HG02884 (cell line): Measurements from ENCODE around the gene NUB1.

ENCODE experiments used
- ATAC-seq: cut with Tn5 transposase; IDR thresholded peaks from one replicate; pipeline ENCODE4 v1.9.1; 2021; ENCODE audit warnings: mild to moderate bottlenecking, moderate library complexity; ENCODE audit not compliant: unreplicated experiment

NUB1 gene

DNA sequence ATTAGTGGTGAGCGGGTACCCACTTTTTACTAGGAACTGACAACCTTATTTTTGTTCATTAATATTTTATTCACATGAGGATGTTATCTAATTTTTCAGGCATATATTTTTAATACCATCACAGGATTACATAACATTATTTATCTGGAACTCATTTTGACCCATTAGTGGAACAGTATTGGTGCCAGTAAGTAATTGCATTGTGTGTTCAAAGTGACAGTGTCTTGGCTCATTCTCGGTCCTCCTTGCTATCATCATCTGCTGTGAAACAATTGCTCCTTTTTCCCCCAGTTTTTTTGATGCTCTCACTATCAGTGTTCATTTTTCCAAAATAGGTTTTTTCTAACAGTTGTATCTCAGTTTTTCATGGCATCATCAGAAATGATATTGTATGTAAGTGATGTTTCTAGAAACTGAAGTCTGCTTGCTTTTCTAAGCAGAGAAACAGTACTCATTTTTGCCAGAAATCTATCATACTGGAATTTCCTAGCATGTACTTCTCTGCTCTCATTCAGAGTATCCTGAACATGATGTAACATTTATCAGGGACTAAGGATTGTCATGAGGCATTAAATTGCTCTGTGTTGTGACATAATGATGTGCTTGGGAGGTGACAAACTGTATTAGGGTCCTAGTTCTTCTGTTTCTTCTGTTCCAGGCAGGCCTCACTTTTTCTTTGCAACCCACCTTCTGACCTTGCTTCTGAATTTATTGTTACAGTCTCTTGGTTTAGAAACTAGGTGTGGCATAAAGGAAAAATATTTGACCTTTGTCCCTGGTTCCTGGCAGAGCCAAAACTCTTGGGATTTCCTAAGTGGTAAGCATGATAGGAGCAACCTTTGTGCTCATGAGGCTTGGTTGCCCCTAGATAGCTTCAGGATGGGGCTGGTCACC is 4.2 kb downstream of the NUB1 start:
- ATAC-seq, result no peak

DNA sequence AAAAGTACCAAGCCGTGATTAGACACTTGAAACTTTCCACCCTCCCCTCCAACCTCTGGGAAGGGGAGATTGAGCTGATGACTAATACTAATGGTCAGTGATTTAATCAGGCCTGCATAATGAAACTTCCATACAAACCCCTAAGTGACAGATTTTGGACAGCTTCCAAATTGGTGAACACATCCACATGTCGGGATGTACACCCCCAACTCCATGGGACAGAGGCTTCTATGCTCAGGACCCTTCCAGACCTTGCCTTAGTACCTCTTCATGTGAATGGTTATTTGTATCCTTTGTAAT is 4.8 kb downstream of the NUB1 start:
- no peak for ATAC-seq

DNA sequence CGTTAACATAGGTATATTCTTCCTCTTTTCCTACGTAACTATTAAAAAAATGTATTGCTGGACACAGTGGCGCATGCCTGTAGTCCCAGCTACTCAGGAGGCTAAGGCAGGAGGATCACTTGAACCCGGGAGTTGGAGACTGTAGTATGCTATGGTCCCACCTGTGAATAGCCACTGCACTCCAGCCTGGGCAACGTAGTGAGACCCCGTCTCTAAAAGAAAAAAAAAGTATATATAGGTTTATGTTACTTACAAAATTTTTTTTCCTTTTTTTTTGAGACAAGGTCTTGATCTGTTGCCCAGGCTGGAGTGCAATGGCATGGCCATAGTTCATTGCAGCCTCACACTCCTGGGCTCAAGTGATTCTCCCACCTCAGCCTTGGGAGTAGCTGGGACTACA is 5.6 kb downstream of the NUB1 start:
- ATAC-seq, result no peak

DNA sequence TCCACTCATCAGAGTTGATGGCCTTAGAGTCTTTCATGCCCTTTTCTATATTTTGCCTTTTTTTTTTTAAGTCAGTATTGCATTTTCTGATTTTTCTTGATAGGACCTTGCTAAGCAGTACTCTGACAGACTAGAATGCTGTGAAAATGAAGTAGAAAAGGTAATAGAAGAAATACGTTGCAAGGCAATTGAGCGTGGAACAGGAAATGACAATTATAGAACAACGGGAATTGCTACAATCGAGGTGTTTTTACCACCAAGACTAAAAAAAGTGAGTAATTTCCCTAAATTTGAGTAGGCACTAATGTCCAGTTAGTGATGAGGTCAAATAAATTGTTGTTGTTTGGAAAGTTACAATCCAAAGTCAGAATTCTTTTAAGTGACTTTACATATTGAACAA is 7.4 kb downstream of the NUB1 start:
- ATAC-seq, result no peak

DNA sequence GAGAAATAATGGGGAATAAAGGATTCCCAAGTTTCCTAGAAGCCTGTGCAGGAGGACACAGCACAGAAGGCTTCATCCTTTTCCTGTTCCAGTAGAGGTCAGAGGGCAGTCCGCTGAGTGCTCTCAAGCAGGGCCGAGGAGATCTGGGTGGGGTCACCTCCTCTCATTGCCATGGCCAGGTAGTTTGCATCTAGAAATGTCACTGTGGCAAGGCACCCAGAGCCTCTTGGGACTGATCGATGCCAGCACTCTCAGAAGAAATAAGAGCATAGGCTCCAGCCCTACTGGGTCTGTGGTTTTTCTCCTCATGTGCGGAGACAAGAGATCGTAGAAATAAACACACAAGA is 7.9 kb downstream of the NUB1 start:
- peak; percentile 14 for ATAC-seq

DNA sequence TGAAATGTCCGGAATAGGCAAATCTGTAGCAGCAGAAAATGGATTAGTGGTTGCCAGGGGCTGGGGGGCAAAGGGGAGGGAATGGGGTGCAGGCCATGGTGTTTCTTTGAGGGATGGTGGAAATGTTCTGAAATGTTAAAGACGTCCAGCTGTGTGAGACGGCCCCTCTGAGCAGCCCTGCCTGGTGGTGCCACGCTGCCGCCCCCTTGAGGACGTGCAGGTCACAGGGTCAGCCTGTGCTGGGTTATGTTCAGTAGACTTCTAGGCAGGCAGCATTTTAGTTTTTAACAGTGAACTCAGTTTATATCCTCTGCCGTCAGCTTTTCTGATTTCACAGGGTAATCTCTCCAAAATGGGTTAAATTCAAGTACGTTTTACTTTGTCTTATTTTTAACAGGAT is 9.4 kb downstream of the NUB1 start:
- ATAC-seq, result no peak

DNA sequence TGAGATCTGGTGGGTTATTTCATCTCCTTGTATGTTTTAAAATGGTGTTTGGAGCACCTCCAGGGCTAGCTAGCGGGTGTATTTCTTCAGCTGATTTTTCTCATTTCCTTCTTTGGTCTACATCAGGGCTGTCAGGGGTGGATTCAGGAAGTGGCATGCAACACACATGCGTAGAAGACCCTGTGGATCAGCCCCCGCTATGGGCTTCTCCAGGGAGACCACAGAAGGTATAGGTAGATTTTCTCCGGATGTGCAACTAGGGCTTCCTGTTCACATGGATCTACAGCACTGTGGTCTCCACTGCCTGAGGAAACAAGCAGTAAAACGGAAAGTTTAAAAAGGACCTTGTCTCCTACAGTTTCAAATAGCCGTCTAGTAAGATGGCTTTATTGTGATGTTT is 10.4 kb downstream of the NUB1 start:
- no peak for ATAC-seq

DNA sequence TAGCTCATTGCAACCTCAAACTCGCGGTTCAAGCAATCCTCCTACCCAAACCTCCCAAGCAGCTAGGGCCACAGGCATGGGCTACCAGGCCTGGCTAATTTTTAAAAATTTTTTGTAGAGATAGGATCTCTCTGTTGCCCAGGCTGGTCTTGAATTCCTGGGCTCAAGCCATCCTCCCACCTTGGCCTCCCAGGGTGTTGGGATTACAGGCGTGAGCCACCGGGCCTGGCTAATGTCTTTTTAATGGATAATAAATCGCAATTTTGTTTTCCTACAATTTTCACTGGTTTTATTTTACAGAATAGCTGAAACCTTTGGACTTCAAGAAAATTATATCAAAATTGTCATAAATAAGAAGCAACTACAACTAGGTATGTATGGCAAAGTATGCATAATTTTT is 10.9 kb downstream of the NUB1 start:
- no peak for ATAC-seq

DNA sequence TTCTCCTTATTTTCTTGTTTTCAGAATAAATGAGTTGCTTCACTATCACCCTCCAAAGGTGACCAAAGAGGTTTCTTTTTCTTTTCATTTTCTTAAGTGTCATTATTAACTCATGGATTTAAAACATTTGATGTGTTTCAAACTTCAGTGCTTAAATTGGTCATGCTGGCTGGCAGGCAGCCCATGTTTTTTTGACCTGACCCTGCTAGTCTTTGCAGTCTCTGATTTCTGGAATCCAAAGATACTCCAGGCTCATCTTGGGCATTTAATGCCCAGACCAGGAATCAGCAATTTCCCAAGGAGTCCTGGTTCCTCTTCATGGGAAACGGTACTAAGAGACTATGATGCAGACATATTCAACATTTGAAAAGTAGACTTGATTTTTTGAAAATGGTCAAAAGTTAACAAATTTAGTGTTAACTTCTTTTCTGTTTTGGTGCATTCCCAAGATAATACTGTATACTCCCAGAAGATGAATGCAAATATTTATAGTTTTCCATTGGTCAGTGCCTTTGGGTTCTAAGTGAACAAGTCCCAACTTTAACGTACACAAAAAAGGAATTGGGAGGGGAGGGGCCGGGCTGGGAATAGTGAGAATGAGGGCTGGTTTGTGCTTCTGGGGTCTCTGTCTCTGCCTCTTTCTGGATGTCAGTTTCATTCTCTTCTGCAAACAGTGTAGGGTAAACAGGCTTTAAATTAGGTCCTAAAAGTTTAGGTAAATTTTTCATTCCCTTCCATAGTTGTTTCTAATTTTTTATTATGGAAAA is 19.8 kb downstream of the NUB1 start:
- ATAC-seq, result no peak

DNA sequence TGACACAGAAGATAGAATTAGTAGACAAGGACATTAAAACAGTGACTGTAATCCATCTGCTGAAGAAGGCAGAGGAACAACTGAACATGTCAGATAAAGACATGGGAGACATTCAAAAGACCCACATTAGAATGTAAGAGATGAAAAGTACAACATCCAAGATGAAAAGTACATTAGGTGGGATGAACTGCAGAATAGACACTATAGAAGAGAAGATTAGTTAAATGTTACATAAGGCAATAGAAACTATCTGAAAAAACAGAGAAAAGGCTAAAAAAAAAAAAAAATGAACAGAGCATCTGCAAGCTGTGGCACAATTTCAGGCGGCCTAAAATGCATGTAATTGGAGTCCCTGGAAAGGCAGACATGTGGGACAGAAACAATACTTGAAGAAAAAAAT is 21.6 kb downstream of the NUB1 start:
- no peak for ATAC-seq

DNA sequence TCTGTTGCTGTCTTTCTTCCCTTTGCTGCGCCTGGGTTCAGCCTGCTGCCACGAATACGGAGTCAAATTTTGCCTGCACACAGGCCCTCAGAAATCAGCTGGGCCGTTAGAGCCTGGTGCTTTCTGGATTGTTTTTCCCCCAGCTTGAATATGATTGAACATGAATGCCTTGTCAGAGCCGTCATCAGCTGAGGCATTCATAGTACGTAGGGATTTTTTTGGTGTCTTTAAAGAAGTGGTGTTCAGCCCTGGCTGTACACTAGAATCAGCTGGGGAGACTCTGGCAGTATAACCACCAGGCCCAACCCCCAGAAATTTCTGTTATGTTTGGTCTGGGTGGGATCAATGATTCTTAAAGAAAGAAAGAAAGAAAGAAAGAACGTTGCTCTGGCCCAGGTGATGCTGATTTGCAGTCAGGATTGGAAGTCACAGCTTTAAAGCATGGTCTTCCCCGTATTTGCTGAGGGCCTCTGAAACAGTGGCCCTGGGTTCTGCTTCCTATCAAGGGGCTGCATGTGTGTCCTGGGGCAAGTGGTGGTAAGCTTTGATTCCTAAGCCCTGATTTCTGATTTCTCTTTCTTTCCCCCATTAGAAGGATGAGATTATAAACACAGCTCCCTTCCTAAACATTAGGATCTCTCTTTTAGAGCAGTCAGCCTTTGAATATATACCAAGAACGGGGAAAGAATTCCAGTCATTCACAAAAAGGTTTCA is 24.7 kb downstream of the NUB1 start:
- no peak for ATAC-seq

DNA sequence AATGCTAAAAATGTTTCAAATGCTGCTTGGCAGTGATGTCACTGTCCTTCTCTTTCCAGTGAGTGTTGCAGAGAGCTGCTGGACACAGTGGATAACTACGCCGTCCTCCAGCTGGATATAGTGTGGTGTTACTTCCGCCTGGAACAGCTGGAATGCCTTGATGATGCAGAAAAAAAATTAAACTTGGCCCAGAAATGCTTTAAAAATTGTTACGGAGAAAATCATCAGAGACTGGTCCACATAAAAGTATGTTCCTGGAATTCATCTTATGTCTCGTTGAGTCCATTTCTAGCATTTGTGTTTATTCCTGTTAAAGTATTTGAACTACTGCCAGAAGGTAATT is 25.2 kb downstream of the NUB1 start:
- ATAC-seq, result no peak

DNA sequence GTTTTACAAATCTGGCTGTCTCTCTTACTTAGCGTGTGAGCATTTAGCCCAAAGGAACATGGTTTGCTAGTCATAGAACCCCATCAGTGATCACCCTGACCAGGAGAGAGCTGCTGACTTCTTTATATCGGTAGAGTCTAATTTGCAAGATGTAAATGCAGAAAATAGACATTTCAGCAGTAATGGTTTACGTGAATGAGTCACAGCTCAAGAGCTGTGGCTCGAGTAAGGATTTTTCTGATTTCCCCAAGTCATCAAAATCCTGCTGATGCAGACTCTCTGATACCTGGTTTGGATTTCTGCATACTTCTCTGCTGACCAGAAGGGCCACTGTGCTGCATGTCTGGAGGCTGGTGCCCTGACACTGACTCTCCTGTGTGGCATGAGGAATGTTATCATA is 25.7 kb downstream of the NUB1 start:
- no peak for ATAC-seq

DNA sequence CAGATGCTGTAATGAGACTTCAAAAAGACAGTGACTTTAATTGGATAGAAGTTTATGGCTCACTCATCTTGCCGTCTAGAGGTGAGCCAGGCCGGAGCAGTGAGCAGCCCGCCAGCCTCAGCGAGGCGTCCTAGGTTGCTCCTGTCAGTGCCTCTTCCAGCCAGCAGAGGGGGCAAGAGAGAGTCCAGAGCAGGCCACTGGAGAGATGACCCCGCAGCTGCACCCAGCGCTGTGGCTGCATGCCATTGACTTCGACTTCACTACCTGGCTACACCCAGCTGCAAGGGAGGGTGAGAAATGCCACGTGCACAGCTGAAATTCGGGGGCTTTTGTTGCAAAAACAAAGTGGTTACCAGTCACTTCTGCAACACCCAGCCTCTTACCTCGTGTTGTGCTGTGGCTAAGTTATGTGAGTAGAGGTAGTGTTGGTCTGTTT is 26.5 kb downstream of the NUB1 start:
- peak; percentile 89 for ATAC-seq

DNA sequence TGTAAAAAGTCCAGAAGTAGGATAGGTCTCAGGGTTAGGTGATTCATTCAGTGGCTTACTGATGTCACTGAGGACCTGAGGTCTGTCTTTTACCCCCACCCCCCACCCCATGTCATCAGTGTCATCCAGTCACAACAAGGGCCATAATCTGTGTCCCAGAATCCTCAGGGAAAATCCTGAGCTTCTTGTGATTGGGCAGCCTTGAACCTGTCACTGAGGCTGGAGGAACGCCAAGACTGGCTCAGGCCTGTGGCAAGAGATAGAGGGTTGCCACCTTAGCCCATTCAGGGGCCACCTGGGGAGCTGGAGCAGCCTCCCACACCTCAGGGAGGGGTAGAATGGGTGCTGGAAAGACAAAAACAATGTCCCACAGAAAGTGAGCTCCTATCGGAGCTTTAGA is 29.7 kb downstream of the NUB1 start:
- ATAC-seq, result no peak

DNA sequence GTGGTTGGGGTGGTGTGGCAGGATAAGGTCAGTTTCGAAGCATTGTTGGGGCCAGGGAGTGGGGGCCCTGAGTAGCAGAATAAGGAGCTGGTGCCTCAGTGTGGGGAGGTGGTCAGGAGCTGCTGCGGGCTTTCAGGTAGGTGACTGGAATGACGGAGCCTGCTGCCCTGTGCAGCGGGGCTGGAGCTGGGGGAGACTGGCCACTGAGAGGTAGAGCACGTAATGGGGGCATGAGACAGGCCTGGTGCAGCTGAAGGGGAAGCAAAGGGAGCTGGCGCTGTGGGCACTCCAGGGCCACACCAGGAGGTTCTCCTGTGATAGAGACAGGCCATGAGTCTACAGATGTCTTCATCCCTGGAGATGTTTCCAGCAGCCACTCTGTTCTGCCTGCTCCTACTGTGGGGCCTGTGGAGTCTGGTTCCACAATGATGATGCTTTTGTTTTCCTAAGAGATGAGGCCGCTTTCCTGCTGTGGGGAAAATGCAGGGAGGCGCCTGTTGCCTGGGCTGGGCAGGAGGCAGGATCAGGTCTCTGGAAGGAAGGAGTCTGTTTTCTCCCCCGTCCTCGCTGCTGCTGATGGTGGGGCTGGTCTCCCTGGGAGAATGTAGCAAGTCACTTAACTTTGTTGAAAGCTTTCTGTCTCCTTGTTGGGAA is 31.1 kb downstream of the NUB1 start:
- ATAC-seq, result no peak

DNA sequence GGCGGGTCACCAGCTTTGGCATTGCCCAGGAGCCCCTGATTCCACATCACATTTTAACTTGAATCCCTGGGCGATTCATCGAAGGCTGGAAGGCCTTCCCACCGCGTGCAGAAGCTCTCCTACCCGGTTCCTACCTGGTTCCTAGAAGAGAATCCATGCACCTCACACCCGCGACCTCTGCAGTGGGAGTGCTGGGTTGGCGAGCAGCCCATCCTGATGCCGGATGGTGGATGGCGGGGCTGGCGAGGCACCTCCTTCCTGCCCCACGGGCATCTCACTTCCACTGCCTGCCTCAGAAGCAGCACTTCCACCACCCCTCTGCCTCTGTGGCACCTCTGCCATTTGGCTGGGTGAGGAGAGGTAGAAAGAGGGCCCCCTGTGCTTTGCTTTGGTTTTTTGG is 32.0 kb downstream of the NUB1 start:
- no peak for ATAC-seq

DNA sequence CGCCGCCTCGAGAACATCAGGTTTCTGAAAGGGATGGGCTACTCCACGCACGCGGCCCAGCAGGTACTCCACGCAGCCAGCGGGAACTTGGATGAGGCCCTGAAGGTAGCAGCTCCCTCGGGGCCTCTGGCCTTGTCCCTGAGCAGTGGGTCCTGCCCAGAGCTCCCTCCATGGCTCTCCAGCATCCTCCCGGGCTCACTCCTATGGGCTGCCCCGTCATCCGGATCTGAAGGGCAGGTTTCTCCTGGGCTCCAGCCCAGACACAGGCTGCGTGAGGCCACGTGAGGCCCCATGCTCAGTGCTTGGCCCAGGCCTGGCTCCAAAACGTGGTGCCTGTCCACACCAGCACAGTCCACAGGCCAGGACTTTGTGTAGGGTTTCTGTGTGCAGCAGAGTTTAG is 32.5 kb downstream of the NUB1 start:
- no peak for ATAC-seq

DNA sequence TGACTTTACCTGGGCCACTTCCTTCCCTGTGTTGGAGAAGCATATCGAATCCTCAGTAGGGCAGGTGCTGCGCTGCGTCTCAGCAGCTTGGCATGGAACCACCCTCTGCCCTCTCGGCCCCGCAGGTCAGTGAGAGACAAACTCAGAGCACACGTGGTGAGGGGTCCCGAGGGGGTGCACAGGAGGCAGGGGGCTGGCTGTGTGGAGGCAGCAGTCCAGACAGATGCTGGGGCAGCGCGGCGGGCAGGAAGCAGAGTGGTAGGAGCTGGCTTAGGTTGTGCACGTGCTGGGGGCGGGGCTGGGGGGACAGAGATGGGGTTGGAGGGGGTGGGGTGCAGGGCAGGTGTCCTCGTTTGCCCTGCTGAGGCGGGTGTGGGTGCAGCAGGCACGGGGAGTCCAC is 33.1 kb downstream of the NUB1 start:
- no peak for ATAC-seq

DNA sequence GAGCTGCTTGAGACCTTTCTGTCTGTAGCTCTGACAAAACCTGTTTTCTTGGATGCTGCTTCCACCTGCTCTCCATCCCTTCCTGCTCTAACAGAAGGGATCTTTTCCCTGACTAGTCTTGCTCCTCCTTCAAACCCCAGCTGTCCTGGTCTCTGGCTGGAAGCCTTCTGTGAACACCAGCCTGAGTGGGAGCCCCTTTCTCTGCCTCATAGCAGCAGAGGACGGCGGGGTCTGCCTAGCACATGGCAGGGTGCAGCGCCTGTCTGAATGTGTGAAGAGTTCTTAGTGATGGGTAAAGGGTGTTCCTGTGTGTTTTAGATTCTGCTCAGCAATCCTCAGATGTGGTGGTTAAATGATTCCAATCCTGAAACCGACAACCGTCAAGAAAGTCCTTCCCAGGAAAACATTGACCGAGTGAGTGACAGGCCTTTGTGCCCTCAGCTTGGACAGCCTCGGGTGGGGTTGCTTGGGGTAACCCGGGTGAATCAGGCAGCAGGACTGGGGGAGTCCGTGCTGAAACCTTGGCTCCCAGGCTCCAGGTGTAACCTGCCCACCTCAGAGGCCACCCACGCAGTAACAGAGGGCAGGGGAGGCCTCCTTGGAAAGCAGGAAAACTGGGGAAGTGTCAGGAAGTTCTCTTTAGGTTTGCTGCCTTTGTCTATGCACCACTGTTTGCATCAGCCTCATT is 34.1 kb downstream of the NUB1 start:
- no peak for ATAC-seq
